Neural progenitor cell (in vitro differentiated cells): ENCODE results near the gene SUB1. TPM values are rescaled to one million over a fixed set of nuclear protein-coding genes. Genes with fewer than 3 reads are reported as not detected.

ENCODE experiments used
- DNase-seq: peaks from one replicate; pipeline ENCODE4 v3.0.0-alpha.2; 2016; ENCODE audit warnings: low spot score
- H2AFZ ChIP-seq: fragments of 200-600 bp; sonication (generic); replicated peaks from 2 replicates; pipeline ENCODE4 v1.6.1; 2016; ENCODE audit warnings: antibody characterized with exemption
- H3F3A ChIP-seq: fragments of 200-600 bp; sonication (generic); 2 replicates; pipeline ENCODE4 v1.6.1; 2016; ENCODE audit warnings: antibody characterized with exemption, low read depth
- H3K27ac ChIP-seq: fragments of 200-600 bp; sonication (generic); 2 replicates; pipeline ENCODE4 v1.5.1; 2016; ENCODE audit warnings: mild to moderate bottlenecking
- H3K27me3 ChIP-seq: fragments of 200-600 bp; sonication (generic); 2 replicates; pipeline ENCODE4 v1.6.1; 2016; ENCODE audit warnings: mild to moderate bottlenecking, moderate library complexity
- H3K36me3 ChIP-seq: fragments of 200-600 bp; sonication (generic); 2 replicates; pipeline ENCODE4 v1.5.1; 2016
- H3K4me1 ChIP-seq: fragments of 200-600 bp; sonication (generic); 2 replicates; pipeline ENCODE4 v1.6.1; 2016; ENCODE audit warnings: mixed run types
- H3K4me2 ChIP-seq: fragments of 200-600 bp; sonication (generic); 2 replicates; pipeline ENCODE4 v1.6.1; 2016
- H3K4me3 ChIP-seq: fragments of 200-600 bp; sonication (generic); 2 replicates; pipeline ENCODE4 v1.5.1; 2016
- H3K79me2 ChIP-seq: fragments of 200-600 bp; sonication (generic); 2 replicates; pipeline ENCODE4 v1.6.1; 2016; ENCODE audit warnings: low read depth
- H3K9ac ChIP-seq: fragments of 200-600 bp; sonication (generic); 2 replicates; pipeline ENCODE4 v1.6.1; 2016
- H3K9me3 ChIP-seq: fragments of 200-600 bp; sonication (generic); 2 replicates; pipeline ENCODE4 v1.5.1; 2016; ENCODE audit warnings: low read depth
- H4K20me1 ChIP-seq: fragments of 200-600 bp; sonication (generic); 2 replicates; pipeline ENCODE4 v1.6.1; 2016; ENCODE audit warnings: low read depth
- H3K27ac Mint-ChIP-seq: 3 replicates; pipeline ENCODE4 v1.8.0; 2021; ENCODE audit warnings: mixed read lengths
- H3K27me3 Mint-ChIP-seq: 2 replicates; pipeline ENCODE4 v1.8.0; 2022; ENCODE audit warnings: low read depth, mild to moderate bottlenecking, inconsistent platforms, moderate library complexity, mixed read lengths; ENCODE audit not compliant: insufficient read depth
- H3K36me3 Mint-ChIP-seq: 3 replicates; pipeline ENCODE4 v1.8.0; 2021; ENCODE audit warnings: mixed read lengths
- H3K4me1 Mint-ChIP-seq: 3 replicates; pipeline ENCODE4 v1.8.0; 2021; ENCODE audit warnings: mixed read lengths
- H3K4me3 Mint-ChIP-seq: 3 replicates; pipeline ENCODE4 v1.8.0; 2021; ENCODE audit warnings: mild to moderate bottlenecking, moderate library complexity, mixed read lengths
- H3K9me3 Mint-ChIP-seq: 3 replicates; pipeline ENCODE4 v1.8.0; 2020; ENCODE audit warnings: mixed read lengths
- EZH2 ChIP-seq: fragments of 200-600 bp; sonication (generic); IDR thresholded peaks from 2 replicates; pipeline ENCODE4 v1.6.1; 2017; ENCODE audit warnings: antibody characterized with exemption, mild to moderate bottlenecking, moderate library complexity
- EZH2phosphoT487 ChIP-seq: fragments of 200-600 bp; sonication (generic); IDR thresholded peaks from 2 replicates; pipeline ENCODE4 v1.6.1; 2017; ENCODE audit warnings: antibody characterized with exemption
- total RNA-seq: library from RNA; depleted of rRNA; stranded (reverse); fragments of >200 nt; gene quantifications from 2 replicates; pipeline ENCODE4 v1.2.3, GENCODE V29; 2015; ENCODE audit warnings: low replicate concordance
- TF ChIP-seq, protein P1 (sequence below): fragments of 200-600 bp; sonication (generic); IDR thresholded peaks from 2 replicates; pipeline ENCODE4 v1.5.1; 2017; ENCODE audit warnings: antibody characterized with exemption, mild to moderate bottlenecking

Gene SUB1
- total RNA-seq, 1 donor from 2014 or later, result 789 TPM

GRCh38 chr5:32621256-32621655 lies 35.9 kb downstream of the SUB1 start:
- Histone ChIP-seq H3K4me1 (no peaks in the 10 kb centered on the region), H3K9ac (no peak overlapping the region), H3K79me2 (no peaks in the 10 kb centered on the region), H4K20me1 (no peaks in the 10 kb centered on the region), H3F3A (no peaks in the 10 kb centered on the region), H3K27ac (no peak overlapping the region), H3K9me3 (no peaks in the 10 kb centered on the region), H3K36me3 (no peaks in the 10 kb centered on the region), H2AFZ (no peak overlapping the region), H3K27me3 (no peaks in the 10 kb centered on the region), H3K4me3 (no peak overlapping the region), H3K4me2 (no peak overlapping the region)
- Mint-ChIP-seq H3K9me3 (no peaks in the 10 kb centered on the region), H3K4me3 (no peak overlapping the region), H3K27me3 (peaks cover 2% of the 10 kb centered on the region), H3K4me1 (no peaks in the 10 kb centered on the region), H3K27ac (no peak overlapping the region), H3K36me3 (no peaks in the 10 kb centered on the region)
- no peak for DNase-seq
- TF ChIP-seq, protein P1, sequence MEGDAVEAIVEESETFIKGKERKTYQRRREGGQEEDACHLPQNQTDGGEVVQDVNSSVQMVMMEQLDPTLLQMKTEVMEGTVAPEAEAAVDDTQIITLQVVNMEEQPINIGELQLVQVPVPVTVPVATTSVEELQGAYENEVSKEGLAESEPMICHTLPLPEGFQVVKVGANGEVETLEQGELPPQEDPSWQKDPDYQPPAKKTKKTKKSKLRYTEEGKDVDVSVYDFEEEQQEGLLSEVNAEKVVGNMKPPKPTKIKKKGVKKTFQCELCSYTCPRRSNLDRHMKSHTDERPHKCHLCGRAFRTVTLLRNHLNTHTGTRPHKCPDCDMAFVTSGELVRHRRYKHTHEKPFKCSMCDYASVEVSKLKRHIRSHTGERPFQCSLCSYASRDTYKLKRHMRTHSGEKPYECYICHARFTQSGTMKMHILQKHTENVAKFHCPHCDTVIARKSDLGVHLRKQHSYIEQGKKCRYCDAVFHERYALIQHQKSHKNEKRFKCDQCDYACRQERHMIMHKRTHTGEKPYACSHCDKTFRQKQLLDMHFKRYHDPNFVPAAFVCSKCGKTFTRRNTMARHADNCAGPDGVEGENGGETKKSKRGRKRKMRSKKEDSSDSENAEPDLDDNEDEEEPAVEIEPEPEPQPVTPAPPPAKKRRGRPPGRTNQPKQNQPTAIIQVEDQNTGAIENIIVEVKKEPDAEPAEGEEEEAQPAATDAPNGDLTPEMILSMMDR, result no peak
- no peak for TF ChIP-seq EZH2
- TF ChIP-seq EZH2phosphoT487, result no peak

- Histone ChIP-seq H4K20me1 (no peaks in the 10 kb centered on the region), H3F3A (no peaks in the 10 kb centered on the region), H3K9ac (no peak overlapping the region), H3K9me3 (no peaks in the 10 kb centered on the region), H3K79me2 (no peaks in the 10 kb centered on the region), H3K27me3 (no peaks in the 10 kb centered on the region), H3K4me3 (no peak overlapping the region), H3K27ac (no peak overlapping the region), H3K36me3 (no peaks in the 10 kb centered on the region), H3K4me2 (no peak overlapping the region), H2AFZ (no peak overlapping the region), H3K4me1 (no peaks in the 10 kb centered on the region)
- no peak overlapping the region for H3K4me3 Mint-ChIP-seq
- peaks cover 5% of the 10 kb centered on the region for H3K27me3 Mint-ChIP-seq
- H3K27ac Mint-ChIP-seq, result no peak overlapping the region
- no peak for DNase-seq
- peaks cover 12% of the 10 kb centered on the region for H3K4me1 Mint-ChIP-seq
- H3K36me3 Mint-ChIP-seq, result no peaks in the 10 kb centered on the region
- TF ChIP-seq, protein P1, result no peak
- H3K9me3 Mint-ChIP-seq, result no peaks in the 10 kb centered on the region
These were observed 39.7 kb downstream of the SUB1 start for GRCh38 chr5:32625106-32625505.

- H3K36me3 Mint-ChIP-seq, result no peaks in the 10 kb centered on the region
- H2AFZ ChIP-seq, result no peak overlapping the region
- no peak overlapping the region for H3K27ac Mint-ChIP-seq
- TF ChIP-seq EZH2, result no peak
- no peak for TF ChIP-seq EZH2phosphoT487
- TF ChIP-seq, protein P1, result no peak
- H3F3A ChIP-seq, result no peaks in the 10 kb centered on the region
- H3K9me3 Mint-ChIP-seq, result no peaks in the 10 kb centered on the region
- H3K4me2 ChIP-seq, result no peak overlapping the region
- no peaks in the 10 kb centered on the region for H3K79me2 ChIP-seq
- no peak overlapping the region for H3K4me3 Mint-ChIP-seq
- no peaks in the 10 kb centered on the region for H3K36me3 ChIP-seq
- no peaks in the 10 kb centered on the region for H3K9me3 ChIP-seq
- no peak overlapping the region for H3K27ac ChIP-seq
- H3K4me1 Mint-ChIP-seq, result peaks cover 12% of the 10 kb centered on the region
- no peak overlapping the region for H3K4me3 ChIP-seq
- H3K27me3 Mint-ChIP-seq, result peaks cover 5% of the 10 kb centered on the region
- DNase-seq, result no peak
- no peak overlapping the region for H3K9ac ChIP-seq
- H3K27me3 ChIP-seq, result no peaks in the 10 kb centered on the region
- H4K20me1 ChIP-seq, result no peaks in the 10 kb centered on the region
- H3K4me1 ChIP-seq, result no peaks in the 10 kb centered on the region
These were observed 40.2 kb downstream of the SUB1 start for GRCh38 chr5:32625547-32625946.
